Measurements from ENCODE around the gene ZNF845.
"Not testable (repeated sequence)": the region's sequence is repeated elsewhere in the genome, so short reads cannot be mapped to it uniquely, and the experiment has no call there.

Gene ZNF845

DNA sequence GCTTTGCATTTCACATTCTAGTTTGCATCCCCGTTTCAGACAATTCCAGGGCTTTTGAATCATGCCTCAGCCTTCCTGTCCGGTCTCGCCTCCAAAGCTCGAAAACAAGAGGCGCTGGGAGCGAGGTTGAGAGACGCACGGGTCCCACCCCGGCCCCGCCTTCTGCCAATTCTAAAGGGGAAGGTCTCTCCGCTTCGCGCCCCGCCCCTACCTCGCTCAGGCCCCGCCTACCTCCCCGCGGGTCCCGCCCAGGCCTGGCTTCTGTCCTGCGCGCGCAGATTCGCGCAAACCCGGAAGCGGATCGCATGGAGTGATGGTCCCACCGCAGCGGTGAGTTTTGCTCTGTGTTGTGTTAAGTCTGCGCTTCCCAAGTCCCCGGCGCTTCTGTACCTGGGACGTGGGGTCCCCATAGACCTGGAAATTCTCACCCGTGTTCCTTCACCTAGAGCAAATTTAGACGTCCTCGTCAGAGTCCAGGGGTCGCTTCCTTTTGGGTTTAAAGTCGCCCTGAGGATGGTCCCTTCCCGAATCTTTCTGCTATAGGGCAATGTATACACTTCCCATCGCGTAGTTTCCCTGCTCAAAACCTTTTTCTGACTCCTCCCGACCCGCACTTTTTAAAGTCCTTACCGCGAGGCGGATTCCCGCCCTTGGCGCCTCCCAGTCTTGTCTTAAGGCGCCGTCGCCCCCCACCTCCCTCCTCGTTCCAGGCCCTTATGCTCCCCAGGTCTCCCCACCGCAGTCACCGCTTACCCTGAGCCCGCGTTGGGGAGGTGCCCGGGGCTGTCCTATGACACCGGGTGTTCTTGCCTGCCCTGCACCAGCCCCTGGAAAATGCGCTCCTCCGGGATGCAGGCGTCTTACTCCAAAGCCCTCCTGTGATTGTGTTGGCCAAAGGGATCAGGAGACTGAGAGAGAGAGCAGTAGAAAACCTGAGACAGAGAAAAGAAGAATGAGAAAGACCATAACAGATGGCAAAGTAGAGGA is at the start of gene ZNF845:
TSS of gene ZNF845 (plus strand) at position 287 of the 987 bp plus-strand sequence. CDS start 7,559 bp downstream, outside the sequence.
- DNase-seq = peak; percentile 83

DNA sequence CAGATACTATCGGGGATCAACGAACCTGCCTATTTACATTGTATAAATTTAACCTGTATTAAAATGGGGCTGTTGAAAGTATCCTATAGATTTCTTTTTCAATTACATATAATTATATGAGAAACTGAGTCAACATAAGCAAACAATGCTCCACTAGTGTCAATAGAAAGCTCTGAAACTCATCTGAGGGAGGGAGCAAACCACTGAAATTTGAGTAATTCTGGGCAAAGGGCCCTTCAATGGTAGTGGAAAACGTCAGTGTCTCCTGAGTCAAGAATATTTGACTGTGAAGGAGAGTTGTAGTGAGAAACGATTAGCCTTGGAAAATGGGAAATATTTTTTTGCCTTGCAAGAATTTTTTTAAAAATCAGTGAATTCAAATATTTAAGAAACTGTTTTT is 48.5 kb upstream of the ZNF845 start:
- no peak for DNase-seq

DNA sequence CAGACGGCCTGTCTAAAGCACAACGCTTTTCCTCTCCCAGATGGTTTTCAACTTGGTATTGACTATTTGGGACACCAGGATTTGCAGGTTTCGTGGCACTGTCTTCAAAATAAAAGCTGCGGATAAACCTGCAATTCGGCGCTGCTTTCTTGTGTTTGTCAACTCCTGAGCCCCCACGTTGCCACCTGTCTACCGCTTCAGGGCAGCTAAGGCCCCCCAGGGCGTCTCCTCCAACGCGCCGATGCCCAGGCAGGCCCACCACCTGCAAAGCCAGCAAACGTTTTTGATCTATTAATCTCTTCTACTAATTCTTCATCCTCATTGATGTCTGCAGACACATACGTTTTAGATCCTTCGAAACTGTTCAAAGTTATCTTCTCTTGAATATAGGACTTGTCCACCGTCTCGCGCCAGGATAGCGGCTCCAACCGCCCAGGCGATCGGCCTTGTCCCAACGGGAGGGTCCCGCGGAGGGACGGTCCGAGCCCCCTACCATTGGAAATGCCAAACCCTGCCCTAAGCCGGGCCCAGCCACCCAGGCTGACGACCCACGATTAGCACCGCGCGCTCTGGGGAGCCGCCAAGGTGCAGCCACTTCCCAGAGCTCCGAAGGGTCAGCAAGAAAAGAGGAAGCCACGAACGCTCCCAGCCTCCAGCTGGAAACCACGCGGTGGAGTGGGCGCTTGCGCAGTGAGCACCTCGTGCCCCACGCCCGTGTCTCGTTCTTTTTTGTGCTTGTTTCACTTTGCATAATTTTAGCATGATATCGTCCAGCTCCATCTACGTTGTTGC is 42.6 kb upstream of the ZNF845 start:
- no peak for DNase-seq

DNA sequence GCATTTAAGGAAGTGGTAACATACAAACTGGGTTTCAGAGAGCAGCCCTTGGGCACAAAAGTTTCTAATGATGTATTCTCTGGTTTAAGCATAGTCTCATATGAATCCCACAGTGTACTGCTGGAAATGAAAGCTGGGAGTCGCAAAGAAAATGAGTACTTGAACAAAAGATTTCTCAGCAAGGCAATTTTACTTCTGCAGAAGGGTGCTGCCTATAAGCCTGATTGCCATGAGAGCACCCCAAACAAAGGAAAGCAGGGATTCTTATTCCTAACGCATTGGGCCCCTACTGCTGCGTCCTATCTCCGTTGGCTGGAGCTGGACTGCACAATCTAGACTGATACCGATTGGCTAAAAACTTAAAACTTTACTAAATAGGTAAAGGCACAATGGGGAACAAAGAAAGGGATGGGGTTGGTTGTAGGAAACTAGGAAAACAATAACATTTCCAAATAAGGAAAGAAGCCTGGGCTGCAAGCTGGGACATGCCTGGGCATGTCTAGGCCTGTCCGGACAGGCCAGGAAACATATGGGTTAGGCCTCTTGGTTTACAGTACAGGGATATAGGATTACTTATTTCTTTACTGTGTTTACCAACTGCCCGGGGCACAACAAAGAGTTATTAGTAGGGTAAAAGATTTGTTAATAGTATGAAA is 38.6 kb upstream of the ZNF845 start:
- DNase-seq = no peak

DNA sequence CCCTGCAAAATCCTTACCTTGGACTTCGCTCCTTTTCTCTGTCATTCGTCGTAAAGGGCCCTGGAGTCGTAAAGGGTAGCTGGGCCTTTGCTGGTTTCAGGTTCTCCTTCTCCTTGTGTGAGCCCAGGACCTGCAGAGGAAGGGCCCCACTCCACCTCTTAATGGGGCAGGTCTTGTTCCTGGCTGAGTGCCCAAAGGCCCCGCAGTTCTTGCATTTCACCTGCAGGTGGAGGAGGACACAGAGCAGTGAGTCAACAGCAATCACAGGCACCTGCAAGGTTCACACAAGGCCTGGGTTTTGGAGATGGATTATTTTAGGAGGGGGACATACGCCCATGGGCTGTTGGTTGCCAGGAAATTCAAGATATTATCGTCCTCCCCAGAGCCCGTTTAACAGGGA is 32.2 kb upstream of the ZNF845 start:
- not testable (repeated sequence) for DNase-seq

DNA sequence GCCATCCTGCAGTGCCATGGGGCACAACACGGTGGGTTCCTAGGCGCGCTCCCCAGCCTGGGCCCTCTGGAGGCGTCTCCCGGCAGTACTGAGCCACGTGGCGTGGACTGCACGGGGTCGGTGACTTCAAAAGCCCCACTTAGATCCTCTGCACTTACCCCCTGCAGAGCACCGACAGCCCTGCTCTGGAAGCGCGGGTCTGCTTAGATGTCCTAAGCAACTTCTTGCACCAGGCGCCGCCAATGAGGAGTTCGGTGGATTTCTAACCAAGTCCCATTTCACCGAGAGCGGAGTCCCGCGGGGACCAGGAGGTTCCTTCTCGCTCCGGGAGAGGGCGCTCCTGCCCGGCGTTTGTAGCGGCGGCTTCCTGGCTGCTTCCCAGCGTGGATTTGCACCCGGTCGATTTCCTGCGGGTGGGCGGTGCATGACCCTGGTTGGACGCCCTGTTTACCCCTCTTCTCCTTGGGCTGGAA is 25.2 kb upstream of the ZNF845 start:
- no peak for DNase-seq

DNA sequence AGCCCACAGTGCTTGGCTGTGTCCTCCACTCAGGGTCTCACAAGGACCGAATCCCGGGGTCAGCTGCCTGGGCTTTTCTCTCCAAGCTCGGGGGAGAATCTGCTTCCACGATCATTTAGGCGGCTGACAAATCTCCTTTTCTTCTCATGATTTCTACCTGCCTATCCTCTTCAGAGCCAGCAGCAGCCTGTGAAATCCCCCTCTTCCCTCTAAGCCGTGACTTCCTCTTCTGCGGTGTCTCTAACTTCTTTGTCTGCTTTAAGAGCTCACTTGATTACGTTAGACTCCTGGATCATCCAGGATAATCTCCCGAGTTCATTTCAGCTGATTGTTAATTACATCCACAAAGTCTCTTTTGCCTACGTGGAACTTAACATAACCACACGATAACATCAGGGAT is 22.5 kb upstream of the ZNF845 start:
- DNase-seq = no peak

DNA sequence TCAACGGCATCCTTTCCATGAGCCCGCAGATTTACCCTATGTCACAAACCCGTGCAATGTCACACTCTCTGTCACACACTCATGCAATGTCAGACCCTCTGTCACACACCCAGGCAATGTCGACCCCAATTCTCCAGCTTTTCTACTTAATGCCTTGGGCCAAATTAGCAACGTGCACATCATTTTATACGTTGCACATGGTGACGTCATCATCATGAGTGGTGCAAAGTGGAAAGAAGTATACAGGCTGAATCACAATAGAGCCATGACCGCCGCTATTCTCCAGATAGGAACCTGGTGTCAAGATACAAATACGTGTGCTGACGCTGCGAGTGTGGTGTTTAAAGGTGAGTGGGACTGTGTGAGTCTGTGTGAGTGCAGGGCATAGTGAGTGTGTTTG is 21.7 kb upstream of the ZNF845 start:
- DNase-seq = no peak

DNA sequence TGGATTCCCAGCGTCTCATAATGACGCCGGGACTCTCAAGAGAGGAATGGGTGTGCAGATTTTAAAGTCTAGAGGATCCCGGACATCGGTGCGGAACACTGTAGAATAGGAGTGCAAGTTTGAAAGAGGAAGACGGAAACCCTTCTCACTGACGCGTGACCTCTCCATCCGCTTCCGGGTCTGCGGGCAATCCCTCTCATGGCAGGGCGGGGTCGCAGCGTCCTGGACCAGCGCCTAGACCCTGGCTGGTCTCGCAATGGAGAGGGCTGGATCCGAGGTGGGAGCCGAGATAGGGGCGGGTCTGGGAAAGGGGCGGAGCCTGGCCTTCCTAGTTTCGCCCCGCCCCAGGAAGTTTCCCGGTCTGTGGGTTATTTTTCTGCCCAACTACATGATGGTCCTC is 4.6 kb upstream of the ZNF845 start:
- no peak for DNase-seq

DNA sequence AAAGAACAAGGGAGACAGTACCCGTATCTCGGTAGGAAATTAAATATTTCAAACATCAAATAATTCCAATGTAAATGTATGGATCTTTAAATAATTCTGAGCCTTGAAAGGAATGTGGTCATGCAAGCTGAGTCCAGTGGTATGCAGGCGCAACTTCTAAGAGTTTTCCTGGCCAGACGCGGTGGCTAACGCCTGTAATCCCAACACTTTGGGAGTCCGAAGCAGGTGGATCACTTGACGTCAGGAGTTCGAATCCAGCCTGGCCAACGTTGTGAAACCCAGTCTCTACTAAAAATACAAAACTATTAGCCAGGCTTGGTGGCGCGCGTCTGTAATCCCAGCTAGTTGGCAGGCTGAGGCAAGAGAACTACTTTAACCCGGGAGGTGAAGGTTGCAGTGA is 1.1 kb upstream of the ZNF845 start:
- no peak for DNase-seq

DNA sequence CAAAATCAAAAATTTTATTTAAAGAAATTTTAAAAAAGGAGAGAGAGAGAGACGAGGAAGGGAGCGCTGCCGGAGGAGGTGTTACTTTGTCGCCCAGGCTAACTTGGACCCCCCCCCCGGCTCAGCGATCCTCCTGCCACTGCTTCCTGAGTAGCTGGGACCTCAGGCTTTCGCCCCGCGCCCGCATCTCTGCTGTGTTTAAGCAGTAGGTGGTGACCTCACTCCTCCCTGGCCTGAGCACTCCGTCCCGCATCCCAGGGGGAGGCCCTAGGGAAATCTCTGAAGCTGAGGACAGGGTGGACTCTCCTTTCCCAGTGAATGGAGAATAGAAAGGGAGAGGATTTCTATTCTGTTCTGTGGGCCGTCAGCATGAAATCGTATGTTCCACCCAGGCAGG is 485 bp upstream of the ZNF845 start:
- DNase-seq = no peak

DNA sequence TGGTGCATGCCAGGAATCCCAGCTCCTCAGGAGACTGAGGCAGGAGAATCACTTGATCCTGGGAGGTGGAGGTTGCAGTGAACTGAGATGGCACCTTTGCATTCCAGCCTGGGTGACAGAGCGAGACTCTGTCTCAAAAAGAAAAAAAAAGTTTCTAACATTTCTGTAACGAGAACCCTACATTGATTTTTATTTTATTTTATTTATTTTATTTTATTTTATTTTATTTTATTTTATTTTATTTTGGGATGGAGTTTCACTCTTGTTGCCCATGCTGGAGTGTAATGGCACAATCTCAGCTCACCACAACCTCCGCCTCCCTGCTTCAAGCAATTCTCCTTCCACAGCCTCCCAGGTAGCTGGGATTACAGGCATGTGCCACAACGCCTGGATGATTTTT is 10.9 kb downstream of the ZNF845 start:
- not testable (repeated sequence) for DNase-seq

DNA sequence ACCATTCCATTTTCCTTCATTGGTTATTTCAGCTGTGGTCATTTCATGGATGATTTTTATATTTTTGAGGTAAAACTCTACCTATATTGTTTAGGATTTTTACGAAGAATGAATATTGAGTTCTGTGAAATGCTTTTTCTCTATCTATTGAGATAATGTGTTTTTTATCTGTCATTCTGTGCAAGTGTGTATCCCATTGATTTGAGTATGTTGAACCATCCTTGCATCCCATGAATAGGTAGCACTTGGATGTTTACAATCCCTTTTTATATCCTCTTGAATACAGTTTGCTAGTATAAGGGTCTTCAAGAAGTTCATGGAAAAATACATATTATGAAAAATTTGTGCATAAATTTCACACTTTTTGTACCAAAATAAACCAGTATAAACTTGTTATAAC is 22.2 kb downstream of the ZNF845 start:
- no peak for DNase-seq

DNA sequence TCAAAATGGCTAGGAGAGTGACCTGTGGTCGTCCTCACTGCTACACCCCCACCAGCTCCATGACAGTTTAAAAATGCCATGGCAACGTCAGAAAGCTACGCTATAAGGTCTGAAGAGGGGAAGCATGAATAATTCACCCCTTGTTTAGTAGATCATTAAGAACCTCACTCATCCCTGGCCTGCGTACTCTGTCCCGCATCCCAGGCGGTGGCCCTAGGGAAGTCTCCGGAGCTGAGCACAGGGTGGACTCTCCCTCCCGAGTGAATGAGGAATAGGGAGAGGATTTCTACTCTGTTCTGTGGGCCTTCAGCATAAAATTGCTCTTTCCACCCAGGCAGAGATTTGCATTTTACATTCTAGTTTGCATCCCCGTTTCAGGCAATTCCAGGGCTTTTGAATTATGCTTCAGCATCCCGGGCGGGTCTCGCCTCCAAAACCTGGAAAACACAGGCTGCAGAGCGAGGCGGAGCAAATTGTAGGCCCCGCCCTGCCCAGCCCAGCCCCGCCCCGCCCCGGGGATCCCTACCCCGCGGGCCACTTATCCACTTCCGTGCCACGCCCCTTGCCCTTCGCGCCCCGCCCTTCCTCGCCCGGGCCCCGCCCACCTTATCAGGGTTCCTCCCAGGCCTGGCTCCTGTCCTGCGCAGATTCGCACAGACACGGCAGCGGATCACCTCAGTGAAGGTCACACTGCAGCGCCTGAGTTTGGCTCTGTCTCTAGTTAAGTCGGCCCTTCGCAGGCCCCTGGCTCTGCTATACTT is 24.5 kb downstream of the ZNF845 start:
- no peak for DNase-seq

DNA sequence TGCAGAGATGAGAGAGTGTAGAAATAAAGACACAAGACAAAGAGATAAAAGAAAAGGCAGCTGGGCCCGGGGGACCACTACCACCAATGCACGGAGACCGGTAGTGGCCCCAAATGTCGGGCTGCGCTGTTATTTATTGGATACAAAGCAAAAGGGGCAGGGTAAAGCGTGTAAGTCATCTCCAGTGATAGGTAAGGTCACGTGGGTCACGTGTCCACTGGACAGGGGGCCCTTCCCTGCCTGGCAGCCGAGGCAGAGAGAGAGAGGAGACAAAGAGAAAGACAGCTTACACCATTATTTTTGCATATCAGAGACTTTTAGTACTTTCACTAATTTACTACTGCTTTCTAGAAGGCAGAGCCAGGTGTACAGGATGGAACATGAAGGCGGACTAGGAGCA is 26.5 kb downstream of the ZNF845 start:
- DNase-seq = not testable (repeated sequence)

DNA sequence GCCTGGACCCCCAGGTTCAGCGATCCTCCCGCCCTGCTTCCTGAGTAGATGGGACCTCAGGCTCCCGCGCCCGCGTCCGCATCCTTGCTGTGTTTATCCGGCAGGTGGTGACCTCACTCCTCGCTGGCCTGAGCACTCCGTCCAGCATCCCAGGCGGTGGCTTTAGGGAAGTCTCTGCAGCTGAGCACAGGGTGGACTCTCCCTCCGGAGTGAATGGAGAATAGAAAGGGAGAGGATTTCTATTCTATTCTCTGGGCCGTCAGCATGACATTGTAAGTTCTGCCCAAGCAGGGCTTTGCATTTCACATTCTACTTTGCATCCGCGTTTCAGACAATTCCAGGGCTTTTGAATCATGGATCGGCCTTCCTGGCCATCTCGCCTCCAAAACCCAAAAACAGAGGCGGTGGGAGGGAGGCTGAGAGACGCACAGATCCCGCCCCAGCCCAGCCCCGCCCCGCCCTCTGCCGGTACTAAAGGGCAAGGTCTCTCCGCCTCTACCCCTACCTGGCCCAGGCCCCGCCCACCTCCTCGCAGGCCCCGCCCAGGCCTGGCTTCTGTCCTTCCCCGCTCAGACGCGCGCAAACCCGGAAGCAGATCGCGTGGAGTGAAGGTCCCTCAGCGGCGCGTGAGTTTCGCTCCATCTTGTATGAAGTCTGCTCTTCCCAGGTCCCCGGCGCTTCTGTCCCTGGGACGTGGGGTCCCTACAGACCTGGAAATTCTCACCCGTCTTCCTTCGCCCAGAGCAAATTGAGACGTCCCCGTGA is 31.8 kb downstream of the ZNF845 start, which contains the start of gene ZNF525:
TSS of gene ZNF525 (plus strand) at position 572 of the 765 bp plus-strand sequence. CDS start 6,577 bp downstream, outside the sequence.
- DNase-seq = peak; percentile 90

DNA sequence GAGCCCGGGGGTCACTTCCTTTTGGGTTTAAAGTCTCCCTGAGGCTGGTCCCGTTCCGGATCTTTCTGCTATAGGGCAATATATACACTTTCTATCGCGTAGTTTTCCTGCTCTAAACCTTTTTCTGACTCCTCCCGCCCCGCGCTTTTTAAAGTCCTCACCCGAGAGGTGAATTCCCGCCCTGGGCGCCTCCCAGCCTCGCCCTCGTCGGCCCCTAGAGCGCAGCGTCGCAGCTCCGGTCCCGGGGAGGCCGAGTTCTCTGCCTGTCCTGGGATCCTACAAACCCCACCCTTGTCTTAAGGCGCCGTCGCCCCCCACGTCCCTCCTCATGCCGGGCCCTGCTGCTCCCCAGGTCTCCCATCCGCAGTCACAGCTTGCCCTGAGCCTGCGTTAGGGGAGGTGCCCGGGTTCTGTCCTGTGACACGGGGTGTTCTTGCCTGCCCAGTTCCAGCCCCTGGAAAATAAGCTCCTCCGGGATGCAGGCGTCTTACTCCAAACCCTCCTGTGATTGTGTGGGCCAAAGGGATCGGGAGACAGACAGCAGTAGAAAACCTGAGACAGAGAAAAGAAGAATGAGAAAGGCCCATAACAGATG is 32.4 kb downstream of the ZNF845 start:
- peak; percentile 44 for DNase-seq

DNA sequence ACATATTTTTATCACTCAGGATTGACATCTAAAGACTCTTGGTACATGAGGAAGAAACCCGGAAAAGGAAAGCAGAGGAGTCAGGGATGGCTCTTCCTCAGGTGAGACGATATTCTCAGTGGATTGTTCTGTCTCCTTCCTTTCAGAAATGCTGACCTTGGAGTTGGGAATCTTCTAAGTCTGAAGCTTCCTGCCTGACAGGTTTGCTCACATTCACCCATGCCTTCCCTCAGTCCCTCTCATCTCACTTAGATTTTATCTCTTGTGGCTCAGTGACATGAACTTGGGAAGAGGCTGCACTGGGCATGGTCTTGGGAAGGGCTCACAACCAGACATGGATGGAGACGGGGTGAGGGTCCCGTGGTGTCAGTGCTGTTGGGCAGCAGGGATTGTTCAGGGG is 38.6 kb downstream of the ZNF845 start:
- DNase-seq = no peak

DNA sequence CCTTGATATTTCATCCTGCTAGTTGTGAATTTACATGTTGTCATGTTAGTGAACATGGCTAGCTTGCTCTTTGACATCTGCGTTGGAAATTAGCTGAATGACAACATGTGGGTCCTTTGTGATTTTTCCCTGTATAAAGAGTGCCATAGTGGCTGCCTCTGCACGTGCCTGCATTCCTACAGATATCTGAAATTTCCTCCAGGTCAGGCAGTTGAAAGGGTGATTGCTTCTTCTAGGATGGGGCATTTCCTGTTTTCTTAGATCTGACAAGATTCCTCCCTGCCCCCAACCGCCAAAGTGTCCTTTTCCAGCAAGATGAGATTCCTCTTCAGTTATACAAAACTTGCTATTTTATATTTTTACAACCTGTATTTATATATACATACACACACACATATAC is 40.7 kb downstream of the ZNF845 start:
- no peak for DNase-seq

DNA sequence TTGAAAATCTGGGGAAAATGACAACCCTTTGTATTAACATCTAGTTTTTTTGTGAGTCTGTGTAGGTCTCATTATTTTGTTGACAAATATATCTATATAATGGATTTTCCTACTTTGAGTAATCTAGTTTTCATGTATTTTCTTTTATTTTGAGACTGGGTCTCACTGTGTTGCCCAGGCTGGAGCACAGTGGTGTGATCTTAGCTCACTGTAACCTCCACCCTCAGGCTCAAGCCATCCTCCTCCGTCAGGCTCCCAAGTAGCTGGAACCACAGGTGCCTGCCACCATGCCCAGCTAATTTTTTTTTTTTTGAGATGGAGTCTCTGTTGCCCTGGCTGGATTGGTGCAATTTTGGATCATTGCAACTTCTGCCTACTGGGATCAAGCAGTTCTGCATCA is 41.2 kb downstream of the ZNF845 start:
- no peak for DNase-seq

DNA sequence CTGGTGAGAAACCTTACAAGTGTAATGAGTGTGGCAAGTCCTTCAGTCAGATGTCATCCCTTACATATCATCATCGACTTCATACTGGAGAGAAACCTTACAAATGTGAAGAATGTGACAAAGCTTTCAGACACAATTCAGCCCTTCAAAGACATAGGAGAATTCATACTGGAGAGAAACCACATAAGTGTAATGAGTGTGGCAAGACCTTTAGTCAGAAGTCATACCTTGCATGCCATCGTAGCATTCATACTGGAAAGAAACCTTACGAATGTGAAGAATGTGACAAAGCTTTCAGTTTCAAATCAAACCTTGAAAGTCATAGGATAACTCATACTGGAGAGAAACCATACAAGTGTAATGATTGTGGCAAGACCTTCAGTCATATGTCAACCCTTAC is 47.8 kb downstream of the ZNF845 start:
- no peak for DNase-seq

Data from NCI-H345 (cell line).